GM12865 (cell line): ENCODE measurements around the gene FOXRED2.

Experiments
- DNase-seq: peaks from one replicate; pipeline ENCODE4 v3.0.0; 2010; ENCODE audit warnings: low read depth
- H3K4me3 ChIP-seq: 2 replicates; pipeline ENCODE4 v1.5.1; 2011; ENCODE audit warnings: mild to moderate bottlenecking, low read depth, low read length, control low read depth
- TF ChIP-seq, protein P1 (sequence below): IDR thresholded peaks from 2 replicates; pipeline ENCODE4 v1.5.1; 2011; ENCODE audit warnings: low read length, control low read depth, low read depth, inconsistent platforms; ENCODE audit not compliant: insufficient read depth; ENCODE audit errors: missing control alignments

The FOXRED2 gene

DNA sequence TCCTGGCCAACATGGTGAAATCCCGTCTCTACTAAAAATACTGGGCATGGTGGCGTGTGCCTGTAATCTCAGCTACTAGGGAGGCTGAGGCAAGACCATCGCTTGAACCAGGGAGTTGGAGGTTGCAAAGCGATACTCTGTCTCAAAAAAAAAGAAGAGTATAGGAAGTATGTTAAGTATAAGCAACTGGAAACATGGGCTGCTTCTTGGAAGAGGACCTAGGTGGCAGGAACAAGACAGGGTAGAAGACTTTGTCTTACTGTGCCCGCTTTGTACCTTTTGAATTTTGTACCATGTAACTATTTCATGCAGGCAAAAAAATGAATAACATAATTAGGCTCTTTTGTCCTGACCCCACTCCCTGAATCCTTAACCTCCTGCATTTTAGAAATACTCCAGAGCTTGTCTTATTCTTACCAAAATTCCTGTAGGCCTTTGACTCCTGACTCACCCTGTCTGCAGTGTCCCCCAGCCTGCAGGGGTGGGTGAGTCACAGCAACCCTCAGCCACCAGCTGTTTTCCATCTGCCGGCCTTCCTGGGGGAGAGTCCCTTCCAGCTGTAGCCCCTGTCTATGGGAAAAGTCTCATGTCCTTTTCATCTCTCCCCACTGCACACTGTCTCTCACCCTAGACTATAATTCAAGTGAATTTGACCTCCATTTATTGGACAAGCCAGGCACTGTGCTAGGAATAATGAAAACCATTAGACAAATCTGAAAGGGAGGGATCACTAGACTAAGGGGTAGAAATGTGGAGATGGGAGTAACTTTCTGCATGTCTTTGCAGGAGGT lies 67.2 kb downstream of the FOXRED2 start:
- DNase-seq: no peak
- no peak overlapping the region for H3K4me3 ChIP-seq
- TF ChIP-seq, protein P1, sequence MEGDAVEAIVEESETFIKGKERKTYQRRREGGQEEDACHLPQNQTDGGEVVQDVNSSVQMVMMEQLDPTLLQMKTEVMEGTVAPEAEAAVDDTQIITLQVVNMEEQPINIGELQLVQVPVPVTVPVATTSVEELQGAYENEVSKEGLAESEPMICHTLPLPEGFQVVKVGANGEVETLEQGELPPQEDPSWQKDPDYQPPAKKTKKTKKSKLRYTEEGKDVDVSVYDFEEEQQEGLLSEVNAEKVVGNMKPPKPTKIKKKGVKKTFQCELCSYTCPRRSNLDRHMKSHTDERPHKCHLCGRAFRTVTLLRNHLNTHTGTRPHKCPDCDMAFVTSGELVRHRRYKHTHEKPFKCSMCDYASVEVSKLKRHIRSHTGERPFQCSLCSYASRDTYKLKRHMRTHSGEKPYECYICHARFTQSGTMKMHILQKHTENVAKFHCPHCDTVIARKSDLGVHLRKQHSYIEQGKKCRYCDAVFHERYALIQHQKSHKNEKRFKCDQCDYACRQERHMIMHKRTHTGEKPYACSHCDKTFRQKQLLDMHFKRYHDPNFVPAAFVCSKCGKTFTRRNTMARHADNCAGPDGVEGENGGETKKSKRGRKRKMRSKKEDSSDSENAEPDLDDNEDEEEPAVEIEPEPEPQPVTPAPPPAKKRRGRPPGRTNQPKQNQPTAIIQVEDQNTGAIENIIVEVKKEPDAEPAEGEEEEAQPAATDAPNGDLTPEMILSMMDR: no peak
